22Rv1 (cell line): ENCODE results near the gene PDE10A.

Experiments
- CTCF ChIP-seq: fragments of 450-650 bp; IDR thresholded peaks from 2 replicates; pipeline ENCODE4 v1.5.1; 2017; ENCODE audit warnings: mild to moderate bottlenecking
- ZFX ChIP-seq: fragments of 450-650 bp; IDR thresholded peaks from 2 replicates; pipeline ENCODE4 v1.6.1; 2017; ENCODE audit warnings: antibody characterized with exemption, borderline replicate concordance

- TF ChIP-seq CTCF, result no peak
- TF ChIP-seq ZFX, result no peak
Measured at GRCh38 chr6:165580136-165580535, 82.9 kb downstream of the PDE10A start.
